Retinal pigment epithelial cell (primary cell): ENCODE data around the gene GAK.

Experiments
- DNase-seq: peaks from one replicate; pipeline ENCODE4 v3.0.0-alpha.2; 2010; ENCODE audit warnings: low read depth
- H3K4me3 ChIP-seq: 2 replicates; pipeline ENCODE4 v1.5.1; 2011; ENCODE audit warnings: mild to moderate bottlenecking, low read length, control low read depth, moderate library complexity
- TF ChIP-seq, protein P1 (sequence below): conservative IDR thresholded peaks from 2 replicates; pipeline ENCODE4 v1.5.1; 2011; ENCODE audit warnings: low read depth, low read length, control low read depth, inconsistent platforms

The GAK gene

DNA sequence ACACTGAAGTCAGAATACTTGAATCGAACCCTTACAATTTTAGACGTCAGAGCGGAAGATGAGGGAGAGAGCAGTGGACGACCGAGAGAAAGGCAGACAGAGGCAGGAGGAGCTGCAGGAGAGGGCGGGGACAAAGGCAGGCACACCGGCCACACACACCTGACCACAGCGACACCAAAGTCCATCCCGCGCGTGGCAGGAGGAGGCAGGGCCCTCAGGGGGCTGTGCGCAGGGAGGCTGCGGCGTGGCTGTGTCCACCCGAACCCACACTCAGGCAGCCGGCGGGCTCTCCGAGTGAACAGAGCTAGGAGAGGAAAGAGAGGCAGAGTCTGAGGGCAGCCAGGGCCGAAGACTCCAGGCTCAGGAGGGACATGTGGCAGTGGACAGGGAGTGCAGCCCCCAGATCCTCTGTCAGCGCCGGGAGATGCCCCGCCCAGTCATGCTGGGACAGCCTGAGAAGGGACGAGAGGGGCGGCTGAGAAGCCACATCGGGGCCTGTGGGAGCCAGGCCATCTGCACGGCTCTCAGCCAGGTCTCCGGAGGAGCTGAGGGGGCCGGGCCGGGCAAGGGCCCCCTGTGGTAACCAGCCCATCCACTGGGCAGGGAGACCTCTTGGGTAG lies 20.1 kb downstream of the GAK start:
- TF ChIP-seq, protein P1, sequence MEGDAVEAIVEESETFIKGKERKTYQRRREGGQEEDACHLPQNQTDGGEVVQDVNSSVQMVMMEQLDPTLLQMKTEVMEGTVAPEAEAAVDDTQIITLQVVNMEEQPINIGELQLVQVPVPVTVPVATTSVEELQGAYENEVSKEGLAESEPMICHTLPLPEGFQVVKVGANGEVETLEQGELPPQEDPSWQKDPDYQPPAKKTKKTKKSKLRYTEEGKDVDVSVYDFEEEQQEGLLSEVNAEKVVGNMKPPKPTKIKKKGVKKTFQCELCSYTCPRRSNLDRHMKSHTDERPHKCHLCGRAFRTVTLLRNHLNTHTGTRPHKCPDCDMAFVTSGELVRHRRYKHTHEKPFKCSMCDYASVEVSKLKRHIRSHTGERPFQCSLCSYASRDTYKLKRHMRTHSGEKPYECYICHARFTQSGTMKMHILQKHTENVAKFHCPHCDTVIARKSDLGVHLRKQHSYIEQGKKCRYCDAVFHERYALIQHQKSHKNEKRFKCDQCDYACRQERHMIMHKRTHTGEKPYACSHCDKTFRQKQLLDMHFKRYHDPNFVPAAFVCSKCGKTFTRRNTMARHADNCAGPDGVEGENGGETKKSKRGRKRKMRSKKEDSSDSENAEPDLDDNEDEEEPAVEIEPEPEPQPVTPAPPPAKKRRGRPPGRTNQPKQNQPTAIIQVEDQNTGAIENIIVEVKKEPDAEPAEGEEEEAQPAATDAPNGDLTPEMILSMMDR = no peak
- no peak for DNase-seq
- H3K4me3 ChIP-seq = no peak overlapping the region

DNA sequence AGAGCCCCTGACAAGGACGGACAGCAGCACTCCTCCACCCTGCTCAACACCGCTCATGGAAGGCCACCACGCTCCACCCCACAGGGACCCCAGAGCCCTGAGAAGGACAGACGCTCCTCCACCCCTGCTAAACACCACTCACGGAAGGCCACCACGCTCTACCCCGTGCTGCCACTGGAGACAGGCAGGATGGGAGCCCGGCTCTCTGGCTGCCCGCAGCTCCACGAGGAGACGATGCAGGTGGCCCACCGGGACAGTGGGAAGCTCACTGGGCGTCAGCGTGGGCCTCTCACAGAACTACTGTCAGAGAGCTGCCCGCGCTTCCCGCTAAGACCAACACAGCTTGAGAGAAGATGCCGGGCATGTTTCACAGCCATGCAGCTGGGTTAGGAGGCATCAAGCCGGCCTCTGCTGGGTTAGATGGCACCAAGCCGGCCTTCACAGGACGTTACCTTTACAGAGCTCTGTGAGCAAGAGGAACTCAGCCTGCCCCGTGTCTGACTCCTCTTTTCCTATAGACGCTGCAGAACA lies 20.8 kb downstream of the GAK start:
- H3K4me3 ChIP-seq = no peak overlapping the region
- TF ChIP-seq, protein P1 = no peak
- no peak for DNase-seq

DNA sequence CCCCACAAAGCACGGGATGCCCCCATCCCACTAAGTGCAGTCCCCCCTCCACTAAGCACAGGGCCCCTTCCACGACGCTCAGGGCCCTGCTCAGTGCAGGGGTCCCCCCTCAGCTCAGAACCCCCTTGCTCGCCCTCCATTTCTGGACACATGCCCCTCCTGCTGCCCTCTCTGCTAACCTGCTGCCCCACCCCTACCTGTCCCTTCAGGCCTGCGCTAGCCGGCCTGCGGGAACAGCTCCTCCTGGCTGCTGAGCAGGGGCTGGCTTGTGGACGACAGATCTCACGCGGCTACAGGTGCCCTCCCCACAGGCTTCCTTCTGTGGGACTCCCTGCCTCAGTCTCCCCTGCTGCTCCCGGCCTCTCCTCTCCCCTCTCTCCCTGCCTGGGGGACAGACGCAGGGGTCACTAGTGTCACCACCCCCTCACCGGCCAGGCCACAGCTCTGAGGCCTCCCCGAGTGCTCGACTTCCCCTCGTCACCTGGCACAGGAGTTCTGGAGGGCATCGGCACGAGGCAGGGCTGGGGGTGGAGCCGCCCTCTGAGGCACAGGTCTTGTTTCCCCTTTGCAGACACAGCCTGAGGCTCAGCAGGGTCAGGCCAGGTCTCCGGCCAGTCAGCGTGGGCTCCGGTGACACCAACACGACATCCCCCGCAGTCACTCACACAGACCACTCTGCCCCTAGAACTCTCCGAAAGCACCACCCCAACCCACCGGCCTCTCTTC lies 21.6 kb downstream of the GAK start:
- TF ChIP-seq, protein P1 = no peak
- H3K4me3 ChIP-seq = no peak overlapping the region
- no peak for DNase-seq

DNA sequence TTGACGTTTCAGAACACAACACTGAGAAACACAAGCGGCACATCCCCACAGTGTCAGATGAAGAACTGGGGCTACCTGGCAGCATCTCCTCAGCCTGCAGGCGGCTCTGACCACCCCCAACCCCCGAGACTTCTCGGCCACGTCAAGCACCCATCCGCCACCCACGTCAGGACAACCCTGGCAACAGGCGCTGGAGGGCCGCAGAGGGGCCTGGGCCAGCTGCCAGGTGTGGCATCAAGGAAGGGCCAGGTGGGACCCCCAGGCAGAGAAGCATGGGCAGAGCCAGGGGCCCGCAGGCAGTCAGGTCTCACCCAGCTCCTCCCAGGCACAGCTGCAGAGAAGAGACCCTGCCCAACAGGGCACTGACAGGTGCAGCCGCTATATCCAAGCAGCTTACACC lies 22.3 kb downstream of the GAK start:
- TF ChIP-seq, protein P1 = no peak
- no peak overlapping the region for H3K4me3 ChIP-seq
- no peak for DNase-seq

DNA sequence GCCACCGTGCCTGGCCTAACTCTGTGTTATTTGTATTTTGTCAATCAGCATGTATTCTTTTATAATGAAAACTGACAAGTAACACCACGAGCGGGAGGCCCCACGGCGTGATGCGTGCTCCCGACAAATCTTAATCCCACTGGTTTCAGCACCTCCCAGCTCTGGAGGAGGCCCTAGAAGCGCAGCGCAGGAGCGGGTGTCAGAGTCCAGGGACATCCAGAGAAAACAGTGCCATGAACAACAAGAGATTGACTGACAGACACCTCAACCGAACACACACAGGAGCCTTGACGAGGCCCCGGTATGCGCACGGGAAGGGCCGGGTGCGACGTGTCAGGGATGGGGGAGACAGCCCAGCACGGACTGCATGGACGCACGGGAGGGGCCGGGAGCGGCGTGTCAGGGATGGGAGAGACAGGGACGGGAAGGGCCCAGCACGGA lies 23.0 kb downstream of the GAK start:
- H3K4me3 ChIP-seq = no peak overlapping the region
- TF ChIP-seq, protein P1 = no peak
- DNase-seq = no peak

DNA sequence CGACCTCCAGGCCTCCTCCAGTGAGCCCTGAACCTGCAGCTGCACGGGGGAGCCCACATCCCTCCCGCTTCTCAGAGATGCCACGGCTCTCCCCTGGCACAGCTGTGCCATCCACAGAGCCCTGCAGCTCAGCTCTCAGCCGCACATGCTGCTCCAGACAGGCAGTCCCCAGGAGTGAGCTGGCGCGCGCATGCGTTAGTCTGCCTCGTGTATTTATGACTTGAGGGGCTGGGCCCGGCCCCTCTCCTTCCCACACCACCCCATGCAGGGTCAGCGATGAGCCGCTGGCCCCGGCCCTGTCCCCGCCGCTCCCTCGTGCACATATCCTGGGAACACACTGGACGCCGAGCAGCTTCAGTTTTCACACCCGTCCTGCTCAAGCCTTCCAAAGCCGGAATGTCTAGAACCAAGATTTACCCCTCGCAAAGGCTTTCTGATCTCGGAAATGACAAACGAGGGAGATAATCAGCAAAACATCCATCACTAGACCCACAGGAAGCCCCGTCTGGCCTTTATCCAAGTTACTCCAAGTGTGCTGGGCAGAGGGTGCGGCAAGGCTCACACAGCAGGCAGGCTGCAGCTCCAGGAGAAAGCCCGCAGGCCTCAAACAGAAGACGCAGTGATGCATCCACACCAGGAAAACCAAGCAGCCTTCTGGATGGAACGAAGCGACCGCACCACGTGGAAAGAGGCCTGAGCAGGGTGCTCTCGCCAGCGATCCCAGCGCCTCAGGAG lies 24.3 kb downstream of the GAK start:
- DNase-seq = no peak
- H3K4me3 ChIP-seq = no peak overlapping the region
- TF ChIP-seq, protein P1 = no peak
